Measurements from ENCODE around the gene DUSP22.

The DUSP22 gene

GRCh38 chr6:259316-259715 lies 33.0 kb upstream of the DUSP22 start:
- no peak for ATAC-seq (ENCODE audit: insufficient read depth, low read depth)
- H3K27ac ChIP-seq (ENCODE audit: low read length), result no peak overlapping the region
- no peak for DNase-seq
- no peaks in the 10 kb centered on the region for H3K36me3 ChIP-seq (ENCODE audit: insufficient read depth, low read length)
- no peak overlapping the region for H3K4me2 ChIP-seq (ENCODE audit: insufficient read depth, low read length)
- no peak overlapping the region for H2AFZ ChIP-seq (ENCODE audit: low read depth, low read length)
- no peaks in the 10 kb centered on the region for H3K9me3 ChIP-seq (ENCODE audit: insufficient read depth, low read length, severe bottlenecking)
- TF ChIP-seq CTCF (IDR thresholded peaks at IDR 0.05; ENCODE audit: borderline replicate concordance, extremely low read depth, low read length, poor library complexity, severe bottlenecking) (no peak), EZH2 (IDR thresholded peaks at IDR 0.05; ENCODE audit: borderline replicate concordance, low read depth, low read length, severe bottlenecking) (no peak)
- H3K4me1 ChIP-seq (ENCODE audit: insufficient read depth, low read length), result no peaks in the 10 kb centered on the region
- no peak overlapping the region for H3K4me3 ChIP-seq (ENCODE audit: low read depth in 1 of 2, low read length in 2 of 2)
- no peaks in the 10 kb centered on the region for H3K27me3 ChIP-seq (ENCODE audit: insufficient read depth, low read length, poor library complexity)
- no peaks in the 10 kb centered on the region for H4K20me1 ChIP-seq (ENCODE audit: insufficient read depth, low read length)
- H3K9ac ChIP-seq (ENCODE audit: low read depth, low read length), result no peak overlapping the region
- no peaks in the 10 kb centered on the region for H3K79me2 ChIP-seq (ENCODE audit: insufficient read depth, low read length)

- ATAC-seq (ENCODE audit: insufficient read depth, low read depth) (peak; percentile 61), DNase-seq (no peak)
- Histone ChIP-seq H2AFZ (ENCODE audit: low read depth, low read length) (no peak overlapping the region), H3K4me2 (ENCODE audit: insufficient read depth, low read length) (no peak overlapping the region), H3K27me3 (ENCODE audit: insufficient read depth, low read length, poor library complexity) (no peaks in the 10 kb centered on the region), H3K27ac (ENCODE audit: low read length) (no peak overlapping the region), H4K20me1 (ENCODE audit: insufficient read depth, low read length) (no peaks in the 10 kb centered on the region), H3K9ac (ENCODE audit: low read depth, low read length) (no peak overlapping the region), H3K36me3 (ENCODE audit: insufficient read depth, low read length) (no peaks in the 10 kb centered on the region), H3K9me3 (ENCODE audit: insufficient read depth, low read length, severe bottlenecking) (no peaks in the 10 kb centered on the region), H3K79me2 (ENCODE audit: insufficient read depth, low read length) (no peaks in the 10 kb centered on the region), H3K4me3 (ENCODE audit: low read depth in 1 of 2, low read length in 2 of 2) (no peak overlapping the region), H3K4me1 (ENCODE audit: insufficient read depth, low read length) (no peaks in the 10 kb centered on the region)
- TF ChIP-seq EZH2 (IDR thresholded peaks at IDR 0.05; ENCODE audit: borderline replicate concordance, low read depth, low read length, severe bottlenecking), result no peak
- TF ChIP-seq CTCF (IDR thresholded peaks at IDR 0.05; ENCODE audit: borderline replicate concordance, extremely low read depth, low read length, poor library complexity, severe bottlenecking), result no peak
Observed at GRCh38 chr6:259901-260508, 32.3 kb upstream of the DUSP22 start.

- no peaks in the 10 kb centered on the region for H4K20me1 ChIP-seq (ENCODE audit: insufficient read depth, low read length)
- no peaks in the 10 kb centered on the region for H3K27me3 ChIP-seq (ENCODE audit: insufficient read depth, low read length, poor library complexity)
- H2AFZ ChIP-seq (ENCODE audit: low read depth, low read length), result no peak overlapping the region
- TF ChIP-seq CTCF (IDR thresholded peaks at IDR 0.05; ENCODE audit: borderline replicate concordance, extremely low read depth, low read length, poor library complexity, severe bottlenecking) (no peak), EZH2 (IDR thresholded peaks at IDR 0.05; ENCODE audit: borderline replicate concordance, low read depth, low read length, severe bottlenecking) (no peak)
- H3K4me2 ChIP-seq (ENCODE audit: insufficient read depth, low read length), result no peak overlapping the region
- no peaks in the 10 kb centered on the region for H3K36me3 ChIP-seq (ENCODE audit: insufficient read depth, low read length)
- no peak for ATAC-seq (ENCODE audit: insufficient read depth, low read depth)
- H3K27ac ChIP-seq (ENCODE audit: low read length), result no peak overlapping the region
- no peaks in the 10 kb centered on the region for H3K9me3 ChIP-seq (ENCODE audit: insufficient read depth, low read length, severe bottlenecking)
- no peaks in the 10 kb centered on the region for H3K79me2 ChIP-seq (ENCODE audit: insufficient read depth, low read length)
- H3K4me1 ChIP-seq (ENCODE audit: insufficient read depth, low read length), result no peaks in the 10 kb centered on the region
- H3K9ac ChIP-seq (ENCODE audit: low read depth, low read length), result no peak overlapping the region
- DNase-seq, result no peak
- no peak overlapping the region for H3K4me3 ChIP-seq (ENCODE audit: low read depth in 1 of 2, low read length in 2 of 2)
Observed at GRCh38 chr6:264626-265025, 27.7 kb upstream of the DUSP22 start.

Measured in DND-41 (cell line).